Glutamatergic neuron (in vitro differentiated cells): Measurements from ENCODE around the gene TCTN2. TPM values are rescaled to one million over a fixed set of nuclear protein-coding genes. Genes with fewer than 3 reads are reported as not detected.

ENCODE experiments used
- DNase-seq: peaks from one replicate; pipeline ENCODE4 v3.0.0; 2022
- H3K27ac Mint-ChIP-seq: one replicate; pipeline ENCODE4 v1.8.0; 2020; ENCODE audit warnings: mild to moderate bottlenecking, mixed read lengths, inconsistent platforms; ENCODE audit not compliant: unreplicated experiment
- H3K27me3 Mint-ChIP-seq: one replicate; pipeline ENCODE4 v1.8.0; 2020; ENCODE audit warnings: mild to moderate bottlenecking, moderate library complexity, mixed read lengths, inconsistent platforms; ENCODE audit not compliant: unreplicated experiment
- H3K36me3 Mint-ChIP-seq: one replicate; pipeline ENCODE4 v1.8.0; 2020; ENCODE audit warnings: mild to moderate bottlenecking, mixed read lengths, inconsistent platforms; ENCODE audit not compliant: unreplicated experiment
- H3K4me1 Mint-ChIP-seq: one replicate; pipeline ENCODE4 v1.8.0; 2020; ENCODE audit warnings: mild to moderate bottlenecking, low read depth, mixed read lengths, inconsistent platforms; ENCODE audit not compliant: unreplicated experiment
- H3K4me3 Mint-ChIP-seq: one replicate; pipeline ENCODE4 v1.8.0; 2020; ENCODE audit warnings: mild to moderate bottlenecking, mixed read lengths, inconsistent platforms; ENCODE audit not compliant: unreplicated experiment
- H3K9me3 Mint-ChIP-seq: one replicate; pipeline ENCODE4 v1.8.0; 2020; ENCODE audit warnings: mild to moderate bottlenecking, moderate library complexity, mixed read lengths, inconsistent platforms; ENCODE audit not compliant: unreplicated experiment
- total RNA-seq: library from RNA; stranded (reverse); fragmentation: NEBNext Ultra II Directional; extraction: Animal tissue kit (Norgen Biotek cat#: 25700); gene quantifications from one replicate; pipeline ENCODE4 v1.2.1, GENCODE V29; 2021; ENCODE audit not compliant: unreplicated experiment
- TF ChIP-seq, protein P1 (sequence below): fragments of 200-600 bp; sonication (generic); IDR thresholded peaks from one replicate; pipeline ENCODE4 v1.5.0; 2021; ENCODE audit not compliant: partially characterized antibody, unreplicated experiment

Gene TCTN2
- total RNA-seq, 1 donor from 2014 or later = 5.7 TPM

DNA sequence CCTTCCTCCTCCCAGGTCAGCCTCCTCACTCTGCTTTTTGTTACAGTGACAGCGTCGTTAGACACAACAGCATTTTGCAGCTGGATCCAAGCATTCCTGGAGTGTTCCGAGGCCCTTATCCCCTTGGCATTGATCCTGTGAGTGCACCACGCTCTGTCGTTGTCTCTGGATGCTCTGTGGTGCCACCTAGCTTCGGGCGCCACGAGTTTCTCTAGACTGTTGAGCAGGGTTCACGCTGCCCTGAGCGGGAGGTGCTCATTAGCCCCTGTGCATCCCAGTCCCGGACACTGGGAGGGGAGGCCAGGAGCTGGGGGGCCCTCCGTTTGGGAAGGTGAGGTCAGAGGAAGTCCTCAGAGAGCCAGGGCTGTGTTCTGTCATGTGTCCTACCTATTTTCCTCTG is 73.9 kb downstream of the TCTN2 start:
- no peaks in the 10 kb centered on the region for H3K36me3 Mint-ChIP-seq
- H3K4me1 Mint-ChIP-seq = no peaks in the 10 kb centered on the region
- H3K27ac Mint-ChIP-seq = no peak overlapping the region
- TF ChIP-seq, protein P1, sequence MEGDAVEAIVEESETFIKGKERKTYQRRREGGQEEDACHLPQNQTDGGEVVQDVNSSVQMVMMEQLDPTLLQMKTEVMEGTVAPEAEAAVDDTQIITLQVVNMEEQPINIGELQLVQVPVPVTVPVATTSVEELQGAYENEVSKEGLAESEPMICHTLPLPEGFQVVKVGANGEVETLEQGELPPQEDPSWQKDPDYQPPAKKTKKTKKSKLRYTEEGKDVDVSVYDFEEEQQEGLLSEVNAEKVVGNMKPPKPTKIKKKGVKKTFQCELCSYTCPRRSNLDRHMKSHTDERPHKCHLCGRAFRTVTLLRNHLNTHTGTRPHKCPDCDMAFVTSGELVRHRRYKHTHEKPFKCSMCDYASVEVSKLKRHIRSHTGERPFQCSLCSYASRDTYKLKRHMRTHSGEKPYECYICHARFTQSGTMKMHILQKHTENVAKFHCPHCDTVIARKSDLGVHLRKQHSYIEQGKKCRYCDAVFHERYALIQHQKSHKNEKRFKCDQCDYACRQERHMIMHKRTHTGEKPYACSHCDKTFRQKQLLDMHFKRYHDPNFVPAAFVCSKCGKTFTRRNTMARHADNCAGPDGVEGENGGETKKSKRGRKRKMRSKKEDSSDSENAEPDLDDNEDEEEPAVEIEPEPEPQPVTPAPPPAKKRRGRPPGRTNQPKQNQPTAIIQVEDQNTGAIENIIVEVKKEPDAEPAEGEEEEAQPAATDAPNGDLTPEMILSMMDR = no peak
- DNase-seq = no peak
- no peak overlapping the region for H3K4me3 Mint-ChIP-seq
- H3K27me3 Mint-ChIP-seq = no peaks in the 10 kb centered on the region
- no peaks in the 10 kb centered on the region for H3K9me3 Mint-ChIP-seq

DNA sequence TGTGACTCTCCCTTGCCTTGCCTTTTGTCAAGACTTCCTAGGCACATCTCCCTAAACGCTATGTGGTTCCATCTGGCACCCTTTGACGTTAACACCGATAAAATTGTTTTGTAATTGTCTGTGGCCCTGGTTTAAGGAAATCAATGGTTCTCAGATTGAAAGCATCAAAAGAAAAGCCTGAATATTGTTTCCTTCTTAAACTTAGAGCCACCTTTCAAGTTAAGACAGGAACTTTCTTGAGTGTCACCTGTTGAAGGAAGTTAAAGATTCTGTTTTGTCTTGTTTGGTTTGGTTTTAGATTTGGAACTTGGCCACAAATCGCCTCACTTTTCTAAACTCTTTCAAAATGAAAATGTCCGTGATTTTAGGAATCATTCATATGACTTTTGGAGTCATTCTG is 76.4 kb downstream of the TCTN2 start:
- H3K27me3 Mint-ChIP-seq = no peaks in the 10 kb centered on the region
- no peaks in the 10 kb centered on the region for H3K9me3 Mint-ChIP-seq
- no peak for DNase-seq
- TF ChIP-seq, protein P1 = no peak
- no peaks in the 10 kb centered on the region for H3K4me1 Mint-ChIP-seq
- H3K27ac Mint-ChIP-seq = no peak overlapping the region
- no peaks in the 10 kb centered on the region for H3K36me3 Mint-ChIP-seq
- no peak overlapping the region for H3K4me3 Mint-ChIP-seq

DNA sequence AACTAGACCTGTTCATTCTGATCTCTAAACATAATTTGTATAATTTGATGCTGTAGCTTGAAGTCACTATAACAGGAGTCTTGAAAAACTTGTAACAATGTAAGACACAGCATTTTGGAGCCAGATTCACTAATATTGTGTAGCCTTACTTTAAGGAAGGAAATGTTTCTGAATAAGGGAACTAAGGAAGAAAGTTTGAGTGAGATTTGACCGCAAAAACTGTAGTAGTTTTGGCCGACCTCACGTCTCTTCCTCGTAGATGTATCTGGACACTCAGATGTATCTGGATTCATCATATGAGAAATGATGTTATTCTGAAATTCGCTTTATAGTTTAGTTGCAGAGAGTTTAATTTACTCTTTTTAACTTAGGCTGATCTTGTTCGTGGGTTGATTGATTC is 77.2 kb downstream of the TCTN2 start:
- no peak overlapping the region for H3K4me3 Mint-ChIP-seq
- H3K9me3 Mint-ChIP-seq = no peaks in the 10 kb centered on the region
- H3K27ac Mint-ChIP-seq = no peak overlapping the region
- no peak for DNase-seq
- H3K27me3 Mint-ChIP-seq = no peaks in the 10 kb centered on the region
- H3K36me3 Mint-ChIP-seq = no peaks in the 10 kb centered on the region
- TF ChIP-seq, protein P1 = no peak
- H3K4me1 Mint-ChIP-seq = no peaks in the 10 kb centered on the region

DNA sequence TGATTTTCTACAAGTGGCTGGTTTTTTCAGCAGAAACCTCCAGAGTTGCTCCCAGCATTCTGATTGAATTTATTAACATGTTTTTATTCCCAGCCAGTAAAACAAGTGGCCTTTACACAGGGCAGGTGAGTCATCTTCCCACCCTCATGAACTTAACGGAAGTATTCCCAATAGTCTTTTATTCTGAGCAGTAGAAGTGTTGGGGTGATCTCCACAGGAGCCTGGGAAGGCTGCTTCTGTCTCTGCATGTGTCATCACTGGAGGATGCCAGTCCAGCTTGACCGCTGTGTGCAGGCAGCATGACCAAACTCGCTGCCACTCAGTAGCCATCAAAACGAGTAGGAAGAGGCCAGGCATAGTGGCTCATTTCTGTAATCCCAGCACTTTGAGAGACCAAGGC is 77.7 kb downstream of the TCTN2 start:
- TF ChIP-seq, protein P1 = no peak
- no peak for DNase-seq
- H3K36me3 Mint-ChIP-seq = no peaks in the 10 kb centered on the region

DNA sequence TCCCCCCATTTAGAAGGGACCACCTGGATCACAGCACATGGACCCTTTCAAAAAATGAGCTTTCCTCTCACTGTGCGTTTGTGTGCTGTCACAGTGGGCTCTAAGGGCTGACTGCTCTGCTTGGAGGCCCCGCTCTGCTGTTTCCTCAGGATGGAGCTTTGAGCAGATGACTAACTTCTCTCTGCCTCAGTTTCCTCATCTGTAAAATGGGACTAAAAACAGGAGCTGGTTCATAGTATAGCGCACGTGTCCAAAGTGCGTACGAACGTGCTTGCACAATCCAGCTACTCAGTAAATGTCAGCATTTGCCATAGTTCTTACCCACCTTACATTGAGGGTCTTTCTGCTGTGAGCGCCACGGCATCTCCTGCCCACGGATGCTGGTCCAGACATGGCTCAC is 78.4 kb downstream of the TCTN2 start:
- Mint-ChIP-seq H3K27ac (no peak overlapping the region), H3K36me3 (no peaks in the 10 kb centered on the region), H3K4me3 (no peak overlapping the region), H3K27me3 (no peaks in the 10 kb centered on the region), H3K9me3 (no peaks in the 10 kb centered on the region), H3K4me1 (no peaks in the 10 kb centered on the region)
- DNase-seq = no peak
- TF ChIP-seq, protein P1 = no peak

More for the DNA sequence above, 77.7 kb downstream of the TCTN2 start:
- H3K9me3 Mint-ChIP-seq = no peaks in the 10 kb centered on the region
- H3K4me3 Mint-ChIP-seq = no peak overlapping the region
- H3K4me1 Mint-ChIP-seq = no peaks in the 10 kb centered on the region
- H3K27me3 Mint-ChIP-seq = no peaks in the 10 kb centered on the region
- H3K27ac Mint-ChIP-seq = no peak overlapping the region
